Calu3 (cell line): Measurements from ENCODE around the gene MAD2L1. TPM values are rescaled to one million over a fixed set of nuclear protein-coding genes. Genes with fewer than 3 reads are reported as not detected.

ENCODE experiments used
- BruUV-seq: library from RNA; stranded (reverse); fragments of 400-500 nt; replicated peaks from 2 replicates; lab custom pipeline; 2021; lab: Mats Ljungman, UMichigan
- CTCF ChIA-PET: fragments of 300-600 bp; sonication (Branson Sonifier 250); formaldehyde crosslinking; loops from one replicate; lab custom pipeline; 2022; ENCODE audit warnings: antibody characterized with exemption; lab: Charles Lee
- DNase-seq: peaks from one replicate; pipeline ENCODE4 v3.0.0; 2022
- H3K27ac Mint-ChIP-seq: one replicate; pipeline ENCODE4 v1.8.0; 2022; ENCODE audit warnings: mixed read lengths; ENCODE audit not compliant: unreplicated experiment
- H3K27me3 Mint-ChIP-seq: one replicate; pipeline ENCODE4 v1.8.0; 2022; ENCODE audit warnings: mixed read lengths; ENCODE audit not compliant: unreplicated experiment
- H3K36me3 Mint-ChIP-seq: one replicate; pipeline ENCODE4 v1.8.0; 2022; ENCODE audit warnings: mild to moderate bottlenecking, moderate library complexity, mixed read lengths; ENCODE audit not compliant: insufficient read depth, unreplicated experiment
- H3K4me1 Mint-ChIP-seq: one replicate; pipeline ENCODE4 v1.8.0; 2022; ENCODE audit warnings: mild to moderate bottlenecking, low read depth, mixed read lengths; ENCODE audit not compliant: unreplicated experiment
- H3K4me3 Mint-ChIP-seq: one replicate; pipeline ENCODE4 v1.8.0; 2022; ENCODE audit warnings: mild to moderate bottlenecking, low read depth, moderate library complexity, mixed read lengths; ENCODE audit not compliant: unreplicated experiment
- H3K9me3 Mint-ChIP-seq: one replicate; pipeline ENCODE4 v1.8.0; 2022; ENCODE audit warnings: low read depth, mixed read lengths; ENCODE audit not compliant: unreplicated experiment
- CTCF ChIP-seq: fragments of 200-600 bp; IDR thresholded peaks from one replicate; pipeline ENCODE4 v1.8.0; 2022; ENCODE audit warnings: antibody characterized with exemption; ENCODE audit not compliant: unreplicated experiment
- intact Hi-C: fragments of 100-400 bp; cut with micrococcal nuclease; formaldehyde crosslinking; loops from one replicate; pipeline ENCODE4 v1.10.0; 2022; ENCODE audit not compliant: unreplicated experiment
- total RNA-seq: library from RNA; stranded (reverse); gene quantifications from 2 replicates; pipeline ENCODE4 v1.2.3, GENCODE V29; 2022

The MAD2L1 gene
- total RNA-seq, 1 experiment from 2014 or later = 42.9 TPM

- BruUV-seq = no TSS peak
- Mint-ChIP-seq H3K36me3 (no peaks in the 10 kb centered on the region), H3K9me3 (no peaks in the 10 kb centered on the region), H3K27ac (no peak overlapping the region), H3K4me3 (no peak overlapping the region), H3K4me1 (no peaks in the 10 kb centered on the region), H3K27me3 (no peaks in the 10 kb centered on the region)
- no peak for DNase-seq
- no peak for TF ChIP-seq CTCF
- CTCF ChIA-PET = no interaction called here
- intact Hi-C loops = no loop called here
Observed at GRCh38 chr4:120025516-120025915, 41.1 kb downstream of the MAD2L1 start.

GRCh38 chr4:120018786-120019185, 47.9 kb downstream of the MAD2L1 start:
- no peak for TF ChIP-seq CTCF
- intact Hi-C loops = no loop called here
- CTCF ChIA-PET = interaction anchor here (0.7 kb wide), 1 partner anchor 98 kb away, joined by 3 read pairs; no protein-coding TSS in a partner anchor
- no peaks in the 10 kb centered on the region for H3K4me1 Mint-ChIP-seq
- no peak for DNase-seq
- no TSS peak for BruUV-seq
- no peaks in the 10 kb centered on the region for H3K27me3 Mint-ChIP-seq
- peaks cover 4% of the 10 kb centered on the region for H3K9me3 Mint-ChIP-seq
- no peak overlapping the region for H3K27ac Mint-ChIP-seq
- no peaks in the 10 kb centered on the region for H3K36me3 Mint-ChIP-seq
- H3K4me3 Mint-ChIP-seq = no peak overlapping the region

- H3K36me3 Mint-ChIP-seq = no peaks in the 10 kb centered on the region
- H3K4me3 Mint-ChIP-seq = no peak overlapping the region
- H3K27me3 Mint-ChIP-seq = no peaks in the 10 kb centered on the region
- CTCF ChIA-PET = interaction anchor here (0.7 kb wide), 1 partner anchor 97 kb away, joined by 3 read pairs; no protein-coding TSS in a partner anchor
- no peak overlapping the region for H3K27ac Mint-ChIP-seq
- TF ChIP-seq CTCF = no peak
- H3K9me3 Mint-ChIP-seq = peaks cover 5% of the 10 kb centered on the region
- no peaks in the 10 kb centered on the region for H3K4me1 Mint-ChIP-seq
- BruUV-seq = no TSS peak
- intact Hi-C loops = no loop called here
- DNase-seq = no peak
Observed at GRCh38 chr4:120017939-120018692, 48.5 kb downstream of the MAD2L1 start.

- BruUV-seq = no TSS peak
- CTCF ChIA-PET = no interaction called here
- Mint-ChIP-seq H3K9me3 (peaks cover 5% of the 10 kb centered on the region), H3K27ac (no peak overlapping the region), H3K4me3 (no peak overlapping the region), H3K36me3 (no peaks in the 10 kb centered on the region), H3K4me1 (no peaks in the 10 kb centered on the region), H3K27me3 (no peaks in the 10 kb centered on the region)
- intact Hi-C loops = no loop called here
- no peak for DNase-seq
- no peak for TF ChIP-seq CTCF
Observed at GRCh38 chr4:120011725-120012124, 54.9 kb downstream of the MAD2L1 start.
